NK-92 treated with Interleukin-12 subunit alpha and Interleukin-12 subunit beta, amount 100 ng/mL, for 24 hours (cell line): ENCODE results near the gene RBM10.

Experiments used
- DNase-seq: peaks from one replicate; lab custom pipeline; 2025; lab: John Stamatoyannopoulos, UW

Gene RBM10

DNA sequence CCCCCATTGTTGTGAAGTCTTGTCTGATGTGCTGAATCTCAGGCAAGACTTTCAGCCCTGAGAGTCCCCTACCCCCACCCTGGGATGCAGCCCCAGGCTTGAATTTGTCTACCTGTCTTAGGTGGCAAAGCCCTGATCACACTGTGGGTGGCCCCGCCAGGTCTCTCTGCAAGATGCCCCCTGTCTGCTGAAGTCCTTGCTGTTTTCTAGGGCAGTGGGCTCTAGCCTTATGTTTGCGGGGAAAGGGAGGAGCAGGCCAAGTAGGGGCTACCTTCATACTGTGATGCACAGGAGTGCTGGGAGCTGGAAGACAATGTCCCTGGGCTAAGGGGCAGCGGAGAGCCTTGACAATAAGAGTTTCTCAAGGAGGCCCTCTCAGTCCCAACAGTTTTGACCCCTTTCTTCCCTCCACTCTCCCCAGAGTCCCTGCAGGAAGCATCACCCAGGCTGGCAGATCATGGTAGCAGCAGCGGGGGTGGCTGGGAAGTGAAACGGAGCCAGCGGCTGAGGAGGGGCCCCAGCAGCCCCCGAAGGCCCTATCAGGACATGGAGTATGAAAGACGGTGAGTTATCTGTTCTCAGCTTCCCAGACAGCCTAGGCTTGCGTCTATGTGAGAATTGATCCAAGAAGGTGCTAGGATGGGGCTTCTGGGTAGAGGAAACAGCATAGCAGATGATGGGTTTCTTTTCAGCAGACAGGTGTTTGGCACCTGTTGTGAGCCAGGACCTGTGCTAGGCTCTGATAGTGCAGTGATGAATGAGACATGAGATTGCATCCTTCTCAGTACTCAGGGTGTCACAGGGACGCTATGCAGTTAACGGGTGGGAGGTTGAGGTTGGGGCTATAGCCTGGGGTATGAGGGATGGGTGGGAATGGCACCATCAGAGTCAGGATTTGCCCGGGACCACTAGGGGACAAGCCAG, 2.2 kb downstream of the RBM10 start:
- no peak for DNase-seq

DNA sequence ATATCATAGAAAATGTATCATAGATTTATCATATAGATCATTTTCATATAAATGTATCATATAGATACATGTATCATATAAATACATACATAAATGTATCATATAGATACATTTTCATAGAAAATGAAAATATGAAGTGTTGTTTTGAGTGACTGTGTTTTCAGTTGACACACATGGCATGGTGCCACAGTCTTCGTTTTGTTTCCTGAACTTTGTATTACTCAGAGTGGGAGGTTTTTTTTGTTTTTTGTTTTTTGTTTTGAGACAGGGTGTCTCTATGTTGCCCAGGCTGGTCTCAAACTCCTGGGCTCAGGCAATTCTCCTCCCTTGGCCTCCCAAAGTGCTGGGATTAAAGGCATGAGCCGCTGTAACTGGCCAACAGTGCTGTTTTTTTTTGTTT, 3.9 kb downstream of the RBM10 start:
- no peak for DNase-seq

DNA sequence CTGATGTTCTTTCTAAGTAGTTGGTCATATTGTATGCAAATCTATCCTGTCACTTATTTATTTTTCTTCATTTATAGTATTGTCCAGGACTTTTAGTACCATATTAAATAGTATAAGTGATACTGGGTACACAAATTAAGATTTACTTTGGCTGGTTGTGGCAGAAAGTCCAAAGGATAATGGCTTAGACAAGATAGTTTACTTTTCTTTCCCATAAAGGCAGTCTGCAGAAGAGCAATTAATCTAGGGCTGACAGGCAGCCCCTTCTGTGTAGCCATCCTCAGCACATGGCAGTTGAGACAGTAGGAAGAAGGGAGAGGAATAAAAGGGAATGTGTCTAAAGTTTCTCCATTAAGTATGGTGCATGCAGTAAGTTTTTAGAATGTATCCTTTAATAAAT, 6.4 kb downstream of the RBM10 start:
- no peak for DNase-seq

DNA sequence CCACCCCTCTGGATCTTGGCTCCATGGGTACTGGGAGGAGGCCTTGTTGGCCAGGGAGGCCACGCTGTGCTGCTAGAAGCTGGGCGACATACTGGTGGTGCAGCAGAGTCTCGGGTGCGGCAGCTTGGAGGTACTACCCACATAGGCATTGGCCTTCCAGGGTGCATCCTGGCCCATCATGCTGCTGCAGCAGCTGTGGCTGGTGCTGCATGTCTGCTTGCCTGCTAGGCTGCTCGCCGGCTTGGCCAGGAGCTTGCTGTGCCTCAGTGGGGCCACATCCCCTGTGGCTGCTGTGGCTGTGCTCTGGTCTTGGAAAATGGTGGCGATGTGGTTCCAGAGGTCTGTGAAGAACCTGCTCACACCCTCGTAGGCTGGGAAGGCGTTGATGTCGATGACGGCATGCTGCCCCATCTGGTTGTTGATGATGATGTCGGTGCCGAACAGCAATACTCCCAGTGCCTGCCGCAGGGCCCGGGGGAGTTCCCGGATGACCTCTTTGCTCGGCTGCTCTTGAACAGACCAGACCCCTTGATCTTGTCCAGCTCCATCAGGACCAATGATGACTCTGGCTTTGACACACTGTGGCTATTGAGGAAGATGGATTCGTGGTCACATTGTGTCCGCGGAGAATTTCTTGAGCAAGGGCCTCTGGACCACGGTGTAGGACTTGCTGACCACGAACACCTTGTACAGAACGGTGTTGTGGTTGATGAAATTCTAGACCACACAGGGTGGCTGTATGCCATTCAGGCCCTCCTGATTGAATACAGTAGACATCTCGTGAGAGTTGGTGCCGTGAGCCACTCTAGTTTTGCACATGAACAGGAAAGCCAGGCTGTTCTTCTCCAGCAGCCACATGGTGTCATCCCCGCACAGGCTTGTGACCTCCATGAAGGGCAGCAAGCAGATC, 11.8 kb downstream of the RBM10 start:
- DNase-seq, result no peak

DNA sequence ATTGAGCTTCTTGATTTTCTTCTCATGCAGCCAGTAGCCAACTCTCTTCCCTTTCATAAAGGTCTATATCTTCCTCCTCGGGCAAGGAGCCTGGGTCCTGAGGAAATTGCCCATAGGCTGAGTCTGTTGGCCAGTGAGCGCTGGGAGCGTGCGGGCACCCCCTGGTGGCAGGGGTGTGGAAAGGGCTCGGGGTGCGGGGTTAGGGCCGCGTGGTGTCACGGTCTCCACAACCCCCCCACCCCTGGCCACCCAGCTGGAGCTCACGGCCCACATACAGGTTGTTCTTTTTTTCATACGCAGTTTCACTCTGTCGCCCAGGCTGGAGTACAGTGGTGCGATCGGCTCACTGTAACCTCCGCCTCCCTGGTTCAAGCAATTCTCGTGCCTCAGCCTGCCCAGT, 13.1 kb downstream of the RBM10 start:
- no peak for DNase-seq

DNA sequence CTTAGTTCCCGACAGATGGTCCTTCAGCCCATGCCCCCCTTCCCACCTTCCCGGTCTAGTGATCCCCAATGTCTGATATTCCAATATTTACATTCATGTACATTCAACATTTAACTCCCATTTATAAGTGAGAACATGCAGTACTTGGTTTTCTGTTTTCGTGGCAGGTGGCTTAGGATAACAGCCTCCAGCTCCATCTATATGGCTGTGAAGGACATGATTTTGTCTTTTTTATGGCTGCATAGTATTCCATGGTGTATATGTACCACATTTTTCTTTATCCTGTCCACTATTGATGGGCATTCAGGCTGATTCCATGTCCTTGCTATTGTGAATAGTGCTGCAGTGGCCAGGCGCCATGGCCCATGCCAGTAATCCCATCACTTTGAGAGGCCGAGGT, 13.8 kb downstream of the RBM10 start:
- DNase-seq, result no peak

DNA sequence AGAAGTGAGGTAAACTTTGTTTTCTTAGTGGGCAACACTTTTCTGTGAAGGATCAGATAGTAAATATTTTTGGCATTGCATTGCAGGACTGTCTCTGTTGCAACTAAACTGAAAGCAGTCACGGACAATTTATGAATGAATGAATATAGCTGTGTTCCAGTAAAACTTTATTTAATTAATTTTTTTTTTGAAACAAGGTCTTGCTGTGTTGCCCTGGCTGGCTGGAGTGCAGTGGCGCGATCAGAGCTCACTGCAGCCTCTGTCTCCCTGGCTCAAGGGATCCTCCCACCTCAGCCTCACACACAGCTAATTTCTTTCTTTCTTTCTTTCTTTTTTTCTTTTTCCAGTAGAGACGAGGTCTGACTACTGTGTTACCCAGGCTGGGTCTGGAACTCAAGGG, 15.8 kb downstream of the RBM10 start:
- DNase-seq, result no peak

DNA sequence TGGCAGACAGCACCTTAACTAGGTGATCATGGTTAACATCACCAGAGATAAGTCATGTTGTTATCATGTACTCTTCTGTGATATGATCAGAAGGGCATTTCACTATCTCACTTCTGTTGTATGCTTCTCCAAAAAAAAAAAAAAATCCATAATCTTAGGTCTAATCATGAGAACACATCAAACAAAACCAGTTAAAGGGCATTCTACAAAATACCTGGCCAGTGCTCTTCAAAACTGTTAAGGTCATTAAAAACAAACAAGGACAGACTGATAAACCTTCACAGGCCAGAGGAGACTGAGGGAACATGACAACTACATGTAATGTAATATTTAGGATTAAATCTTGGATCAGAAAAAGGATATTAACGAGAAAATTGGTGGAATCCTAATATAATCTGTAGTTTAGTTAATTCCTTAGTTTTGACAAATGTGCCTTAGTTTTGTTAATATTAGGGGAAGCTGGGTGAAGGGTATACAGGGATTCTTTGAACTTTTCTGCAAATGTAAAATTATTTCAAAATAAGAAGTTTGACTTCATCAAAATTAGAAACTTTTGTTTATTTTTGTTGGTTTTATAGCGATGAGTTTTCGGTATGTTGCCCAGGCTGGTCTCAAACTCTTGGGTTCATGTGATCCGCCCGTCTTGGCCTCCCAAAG, 18.0 kb downstream of the RBM10 start:
- DNase-seq, result no peak

DNA sequence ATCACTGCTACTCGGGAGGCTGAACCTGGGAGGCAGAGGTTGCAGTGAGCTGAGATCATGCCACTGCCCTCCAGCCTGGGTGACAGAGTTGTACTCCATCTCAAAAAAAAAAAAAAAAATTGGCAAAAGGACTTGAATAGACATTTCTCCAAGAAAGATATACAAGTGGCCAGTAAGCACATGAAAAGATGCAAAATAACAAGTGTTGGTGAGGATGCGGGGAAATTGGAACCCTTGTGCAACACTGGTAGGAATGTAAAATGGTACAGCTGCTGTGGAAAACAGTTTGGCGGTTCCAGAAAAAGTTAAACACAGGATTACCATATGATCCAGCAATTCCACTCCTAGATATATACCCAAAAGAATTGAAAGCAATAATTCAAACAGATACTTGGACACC, 19.4 kb downstream of the RBM10 start:
- DNase-seq, result no peak

DNA sequence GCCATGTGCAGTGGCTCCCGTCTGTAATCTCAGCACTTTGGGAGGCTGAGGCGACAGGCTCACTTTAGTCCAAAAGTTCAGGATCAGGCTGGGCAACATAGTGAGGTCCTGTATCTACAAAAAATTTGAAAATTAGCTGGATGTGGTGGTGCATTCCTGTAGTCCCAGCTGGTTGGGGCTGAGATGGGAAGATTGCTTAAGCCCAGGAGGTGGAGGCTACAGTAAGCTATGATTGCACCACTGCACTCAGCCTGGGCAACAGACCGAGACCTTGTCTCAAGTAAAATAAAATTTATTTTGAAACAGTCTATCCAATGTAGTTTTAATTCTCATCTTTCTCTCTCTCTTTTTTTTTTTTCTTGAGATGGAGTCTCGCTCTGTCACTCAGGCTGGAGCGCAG, 21.1 kb downstream of the RBM10 start:
- DNase-seq, result no peak

DNA sequence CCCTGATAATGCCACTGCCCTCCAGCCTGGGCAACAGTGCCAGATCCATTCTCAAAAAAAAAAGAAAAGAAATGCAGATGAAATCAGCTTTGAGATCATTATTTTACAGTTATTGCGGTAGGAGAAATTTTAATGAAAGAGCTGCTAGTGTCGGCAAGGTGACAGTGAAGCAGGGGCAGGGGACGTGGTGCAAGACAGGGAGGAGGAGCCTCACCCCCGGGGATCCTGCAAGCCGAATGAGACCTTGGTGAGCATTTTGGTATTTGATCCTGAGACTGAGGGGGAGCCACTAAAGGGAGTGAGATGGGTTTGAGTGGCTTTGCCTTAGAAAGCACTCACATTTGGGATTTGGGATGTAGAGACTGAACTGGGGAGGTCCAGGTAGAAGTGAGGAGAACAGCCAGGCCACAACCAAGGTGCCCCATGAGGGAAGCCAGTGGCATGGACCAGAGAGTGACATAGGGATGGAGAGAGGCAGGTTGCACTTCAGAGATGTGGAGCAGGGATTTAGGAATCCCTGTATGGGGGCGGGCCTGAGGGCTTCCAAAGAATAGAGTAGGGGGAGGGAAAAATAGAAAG, 23.6 kb downstream of the RBM10 start:
- DNase-seq, result no peak

DNA sequence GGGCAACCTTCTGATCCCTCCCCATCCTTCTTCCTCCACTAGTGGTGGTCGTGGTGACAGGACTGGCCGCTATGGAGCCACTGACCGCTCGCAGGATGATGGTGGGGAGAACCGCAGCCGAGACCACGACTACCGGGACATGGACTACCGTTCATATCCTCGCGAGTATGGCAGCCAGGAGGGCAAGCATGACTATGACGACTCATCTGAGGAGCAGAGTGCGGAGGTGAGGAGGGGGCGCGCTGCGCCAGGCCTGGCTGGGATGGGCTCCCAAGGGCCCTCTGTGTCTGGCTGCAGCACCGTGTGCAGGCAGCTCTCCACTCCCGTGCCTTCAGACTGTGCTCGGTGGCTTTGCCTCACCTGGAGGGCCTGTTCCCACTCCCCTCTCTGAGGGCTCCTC, 24.3 kb downstream of the RBM10 start:
- no peak for DNase-seq

DNA sequence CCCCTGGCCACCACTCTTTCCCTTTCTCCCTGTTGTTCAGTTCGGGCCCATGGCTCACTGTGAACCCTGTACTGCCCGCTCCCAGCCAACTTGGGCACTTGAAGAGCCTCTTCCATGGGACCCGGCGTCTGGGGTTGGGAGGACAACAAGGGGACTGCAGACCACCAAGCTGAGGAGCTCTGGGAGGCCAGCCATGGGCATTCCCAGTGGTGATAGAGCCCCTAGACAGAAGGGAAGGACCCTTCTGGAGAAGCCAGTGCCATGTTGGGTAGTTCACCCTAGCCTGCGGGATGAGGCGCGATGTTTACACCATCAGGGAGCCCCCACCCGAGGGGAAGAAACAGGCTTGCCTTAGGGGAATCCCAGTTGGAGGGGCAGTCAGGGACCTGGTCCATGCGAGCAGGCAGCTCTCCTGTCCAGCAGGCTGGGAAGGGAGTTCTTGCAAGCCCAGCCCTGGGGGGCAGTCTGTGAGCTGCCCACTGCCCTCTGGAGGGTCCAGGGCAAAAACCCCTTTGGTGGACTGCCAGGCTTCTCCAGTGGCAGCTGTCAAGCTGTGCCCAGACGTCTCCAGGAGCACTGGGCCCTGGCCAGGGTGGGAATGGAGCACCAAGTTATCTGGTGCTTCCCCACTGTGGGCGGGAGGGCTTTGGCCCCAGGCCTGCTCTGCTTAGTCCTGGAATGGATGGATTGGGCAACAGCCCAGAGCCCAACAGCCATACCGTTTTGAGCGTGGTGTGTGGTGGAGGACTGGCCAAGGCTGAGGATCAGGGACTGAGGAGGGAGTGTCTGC, 24.9 kb downstream of the RBM10 start:
- no peak for DNase-seq

DNA sequence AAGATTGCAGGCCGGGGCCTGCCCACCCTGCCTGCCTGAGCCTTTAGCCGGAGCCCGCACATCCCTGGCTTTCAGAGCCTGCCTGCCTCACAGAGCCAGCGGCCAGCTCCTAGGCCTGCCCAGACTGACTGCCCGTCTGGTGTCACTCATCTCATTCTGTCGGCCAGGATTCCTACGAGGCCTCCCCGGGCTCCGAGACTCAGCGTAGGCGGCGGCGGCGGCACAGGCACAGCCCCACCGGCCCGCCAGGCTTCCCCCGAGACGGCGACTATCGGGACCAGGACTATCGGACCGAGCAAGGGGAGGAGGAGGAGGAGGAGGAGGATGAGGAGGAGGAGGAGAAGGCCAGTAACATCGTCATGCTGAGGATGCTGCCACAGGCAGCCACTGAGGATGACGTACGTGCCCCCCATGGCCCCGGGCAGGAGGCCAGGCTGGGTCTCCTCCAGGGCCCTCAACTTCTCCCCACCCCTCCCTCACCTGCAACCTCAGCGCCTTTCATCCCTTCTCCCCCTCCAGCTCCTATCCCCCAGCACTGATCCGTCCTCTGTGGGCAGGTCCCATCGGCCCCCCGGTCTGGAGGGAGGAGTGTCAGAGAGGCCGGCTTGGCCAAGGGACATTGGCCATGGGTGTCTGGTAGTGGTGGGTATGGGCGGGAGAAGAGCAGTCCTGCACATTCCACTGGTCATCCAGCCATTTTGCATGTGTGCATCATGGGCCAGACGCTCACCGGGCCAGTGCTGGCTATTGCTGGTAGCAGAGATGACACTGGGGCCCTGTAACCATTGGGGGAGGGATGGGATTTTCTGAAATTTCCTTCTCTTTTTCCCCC, 26.1 kb downstream of the RBM10 start:
- DNase-seq, result no peak

DNA sequence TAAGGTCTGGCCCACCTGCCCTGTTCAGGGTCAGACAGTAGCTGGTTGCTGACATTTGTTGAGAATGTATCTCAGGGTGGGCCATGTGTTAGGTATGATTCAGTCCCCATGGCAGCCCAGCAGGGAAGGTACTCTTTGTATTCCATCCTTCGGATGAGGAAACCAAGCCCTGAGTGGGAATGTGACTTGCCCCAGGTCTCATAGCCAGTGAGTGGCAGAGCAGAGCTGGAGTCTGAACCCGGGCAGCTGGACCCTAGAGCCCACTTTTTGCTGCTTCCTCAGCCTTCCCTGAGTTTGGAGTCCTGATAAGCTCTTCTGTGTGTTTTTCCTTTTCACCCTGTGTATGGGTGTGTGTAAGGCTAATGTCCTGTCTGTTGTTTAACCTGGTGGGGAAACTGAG, 27.0 kb downstream of the RBM10 start:
- DNase-seq, result no peak

DNA sequence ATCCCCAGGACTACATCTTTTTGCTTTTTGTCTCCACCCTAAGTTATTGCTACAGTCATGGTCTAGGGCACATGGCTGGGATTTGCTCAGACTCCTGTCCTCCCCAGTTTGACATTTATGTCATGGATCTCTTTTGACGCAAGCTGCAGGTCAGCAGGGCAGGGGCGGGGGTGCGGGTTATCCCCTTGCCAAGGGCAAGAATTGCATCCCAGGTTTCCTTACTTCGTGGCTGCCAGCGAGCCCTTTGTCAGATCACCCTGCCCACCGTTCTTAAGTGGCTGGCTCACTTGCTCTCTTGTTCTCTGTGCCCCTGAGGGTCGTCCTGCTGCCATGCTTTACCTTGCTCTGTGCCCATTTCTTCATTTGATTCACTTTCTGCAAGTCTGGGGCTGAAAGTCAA, 27.5 kb downstream of the RBM10 start:
- no peak for DNase-seq

DNA sequence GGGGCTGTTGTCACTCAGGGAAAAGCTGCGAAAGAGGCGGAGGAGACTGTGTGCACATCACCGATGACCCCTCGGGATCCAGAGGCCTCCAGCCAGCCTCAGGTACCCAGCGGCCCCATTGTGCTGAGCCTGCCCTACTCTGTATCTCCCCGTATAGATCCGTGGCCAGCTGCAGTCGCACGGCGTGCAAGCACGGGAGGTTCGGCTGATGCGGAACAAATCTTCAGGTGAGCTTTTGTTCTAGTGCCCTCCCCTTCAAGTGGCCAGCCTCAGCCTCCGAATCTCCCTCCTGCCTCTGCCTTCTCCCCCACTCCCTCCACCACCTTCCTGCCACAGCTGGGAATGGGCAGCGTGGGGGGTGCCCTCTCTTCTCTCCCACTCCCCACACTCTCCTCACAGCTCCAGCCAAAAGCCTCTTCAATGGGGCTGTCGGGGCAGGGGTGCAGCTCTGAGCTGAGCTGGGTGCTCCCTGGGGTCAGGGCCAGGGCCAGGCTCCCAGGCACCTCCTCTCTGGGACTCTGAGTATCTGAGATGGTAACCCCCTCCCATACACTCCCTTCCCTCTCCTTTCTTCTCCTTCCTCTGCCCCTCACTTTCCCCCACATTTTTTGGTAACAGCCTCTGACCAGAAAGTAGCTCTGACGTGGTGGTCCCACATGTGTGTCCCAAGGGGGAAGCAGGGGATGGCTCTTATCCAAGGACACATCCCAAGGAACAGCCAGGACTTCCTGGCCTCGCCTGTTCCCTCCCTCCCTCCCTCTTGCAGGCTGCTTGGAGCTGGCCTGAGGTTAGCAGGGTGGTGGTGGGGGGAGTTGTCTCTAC, 28.2 kb downstream of the RBM10 start:
- no peak for DNase-seq

DNA sequence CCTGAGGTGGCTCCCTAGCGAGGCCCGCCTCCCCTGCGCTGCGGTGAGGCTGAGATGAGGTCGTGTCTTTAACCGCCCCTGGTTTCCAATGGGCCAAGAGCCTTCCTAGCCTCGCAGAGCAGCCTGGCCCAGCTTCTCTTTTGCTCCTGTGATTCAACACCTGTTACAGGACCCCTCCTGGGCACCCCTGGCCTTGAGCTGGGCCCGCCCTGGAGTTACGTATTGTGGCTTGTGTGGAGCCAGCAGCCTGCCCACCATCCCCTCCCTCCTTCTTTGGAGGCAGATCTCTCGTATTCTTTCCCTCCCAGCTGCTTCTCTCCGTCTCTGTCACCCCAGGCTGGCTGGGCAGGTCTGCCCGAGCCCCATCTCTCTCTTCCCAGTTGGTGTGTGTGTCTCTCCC, 29.4 kb downstream of the RBM10 start:
- DNase-seq, result no peak

DNA sequence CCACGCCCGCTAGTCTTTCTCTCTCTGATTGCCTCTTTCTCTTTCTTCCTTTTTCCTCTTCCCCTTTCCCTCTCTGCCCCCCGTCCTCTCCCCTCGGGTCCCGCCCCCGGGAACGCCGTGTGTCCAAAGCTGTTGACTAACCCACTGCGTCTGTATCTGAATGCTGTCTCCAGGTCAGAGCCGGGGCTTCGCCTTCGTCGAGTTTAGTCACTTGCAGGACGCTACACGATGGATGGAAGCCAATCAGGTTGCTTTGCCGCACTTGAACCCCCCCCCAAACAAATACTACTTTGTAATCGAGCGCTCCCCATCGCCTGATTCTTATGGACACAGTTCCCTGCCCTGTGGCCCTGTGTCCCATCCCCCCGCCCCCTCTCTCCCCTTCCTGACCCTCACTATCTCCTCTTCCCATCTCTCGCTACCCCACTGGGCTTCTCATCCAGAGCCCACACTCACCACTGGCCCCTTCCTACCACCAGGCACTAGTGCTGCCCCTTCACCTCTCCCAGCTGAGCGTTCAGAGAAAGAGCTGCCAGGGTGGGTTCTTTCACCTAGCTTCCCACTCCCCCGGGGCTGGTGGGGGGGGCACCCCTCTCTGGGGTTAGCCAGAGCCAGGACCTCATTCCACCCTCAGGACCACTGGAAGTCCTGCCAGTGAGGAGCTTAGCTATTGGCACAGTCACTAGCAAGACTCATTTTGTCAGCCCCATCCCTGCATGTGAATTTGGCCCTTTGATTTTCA, 30.0 kb downstream of the RBM10 start:
- no peak for DNase-seq
